Fibroblast of lung (primary cell): ENCODE measurements around the gene ST6GAL2. TPM values are rescaled to one million over a fixed set of nuclear protein-coding genes. Genes with fewer than 3 reads are reported as not detected.

Experiments
- DNase-seq, 2 donors: peaks; one replicate each; pipeline versions ENCODE4 v3.0.0 to v3.0.0-alpha.2; 2010; ENCODE audit warnings: low read depth in 2 of 2
- H2AFZ ChIP-seq: 2 replicates; pipeline ENCODE4 v1.5.1; 2012; ENCODE audit warnings: low read length, control low read depth, inconsistent platforms
- H3K27ac ChIP-seq: 2 replicates; pipeline ENCODE4 v1.5.1; 2011; ENCODE audit warnings: low read length, control low read depth; ENCODE audit not compliant: insufficient read depth
- H3K27me3 ChIP-seq: 2 replicates; pipeline ENCODE4 v1.5.1; 2011; ENCODE audit warnings: mild to moderate bottlenecking, low read length; ENCODE audit not compliant: control insufficient read depth, insufficient read depth
- H3K36me3 ChIP-seq: 2 replicates; pipeline ENCODE4 v1.5.1; 2011; ENCODE audit warnings: low read length; ENCODE audit not compliant: control insufficient read depth, insufficient read depth
- H3K4me1 ChIP-seq: 2 replicates; pipeline ENCODE4 v1.5.1; 2011; ENCODE audit warnings: low read length; ENCODE audit not compliant: control insufficient read depth, insufficient read depth; ENCODE audit errors: extremely low read depth
- H3K4me2 ChIP-seq: 2 replicates; pipeline ENCODE4 v1.5.1; 2011; ENCODE audit warnings: low read length, control low read depth; ENCODE audit not compliant: insufficient read depth; ENCODE audit errors: extremely low read depth
- H3K4me3 ChIP-seq, 4 experiments: fragments of 200-600 bp in 1 of 4; sonication (generic) in 1 of 4; replicated peaks in 1 of 4; 2 replicates each; pipeline ENCODE4 v1.5.1; 2011 to 2016; ENCODE audit warnings: low read length in 4 of 4, low read depth in 3 of 4, mild to moderate bottlenecking in 3 of 4, control low read depth in 2 of 4, inconsistent platforms in 1 of 4, mixed read lengths in 1 of 4; ENCODE audit not compliant: insufficient read depth in 1 of 4; ENCODE audit errors: control extremely low read depth in 1 of 4
- H3K79me2 ChIP-seq: 2 replicates; pipeline ENCODE4 v1.5.1; 2012; ENCODE audit warnings: mild to moderate bottlenecking, low read length, inconsistent platforms; ENCODE audit not compliant: control insufficient read depth, insufficient read depth
- H3K9ac ChIP-seq: 2 replicates; pipeline ENCODE4 v1.5.1; 2011; ENCODE audit warnings: mild to moderate bottlenecking, low read length, control low read depth; ENCODE audit not compliant: insufficient read depth
- H3K9me3 ChIP-seq: 2 replicates; pipeline ENCODE4 v1.5.1; 2012; ENCODE audit warnings: low read depth, low read length; ENCODE audit not compliant: control insufficient read depth, insufficient read depth
- H4K20me1 ChIP-seq: 2 replicates; pipeline ENCODE4 v1.5.1; 2011; ENCODE audit warnings: low read length; ENCODE audit not compliant: control insufficient read depth, insufficient read depth; ENCODE audit errors: extremely low read depth
- EZH2 ChIP-seq: IDR thresholded peaks from 2 replicates; pipeline ENCODE4 v1.5.1; 2012; ENCODE audit warnings: low read length, control low read depth, mild to moderate bottlenecking; ENCODE audit errors: missing control alignments
- polyA plus RNA-seq, 2 donors: library from polyadenylated mRNA; depleted of rRNA in 1 of 2; stranded (reverse) in 1 of 2; unstranded in 1 of 2; fragments of >200 nt; gene quantifications; 2 replicates each; pipeline ENCODE4 v1.2.1, GENCODE V29; 2011 to 2012; ENCODE audit warnings: missing spikeins in 1 of 2
- total RNA-seq: library from RNA; depleted of rRNA; stranded (reverse); fragments of >200 nt; gene quantifications from 2 replicates; pipeline ENCODE4 v1.2.1, GENCODE V29; 2014
- TF ChIP-seq, protein P1 (sequence below), 2 donors: IDR thresholded peaks in 1 of 2; conservative IDR thresholded peaks in 1 of 2; 1 replicate in 1 of 2; 2 replicates in 1 of 2; pipeline ENCODE4 v1.5.1; 2011 to 2012; ENCODE audit warnings: low read length in 2 of 2, control low read depth in 1 of 2, inconsistent platforms in 1 of 2, low read depth in 1 of 2, mild to moderate bottlenecking in 1 of 2

ST6GAL2 gene
- total and polyA plus RNA-seq, 2 donors (not counting 1 experiment from before 2014, with no cell fraction given) = not detected

GRCh38 chr2:106764614-106765013 lies 121.4 kb downstream of the ST6GAL2 start:
- no peak for DNase-seq
- H3K27me3 ChIP-seq = no peaks in the 10 kb centered on the region
- H3K27ac ChIP-seq = no peak overlapping the region
- no peak for TF ChIP-seq EZH2
- TF ChIP-seq, protein P1, sequence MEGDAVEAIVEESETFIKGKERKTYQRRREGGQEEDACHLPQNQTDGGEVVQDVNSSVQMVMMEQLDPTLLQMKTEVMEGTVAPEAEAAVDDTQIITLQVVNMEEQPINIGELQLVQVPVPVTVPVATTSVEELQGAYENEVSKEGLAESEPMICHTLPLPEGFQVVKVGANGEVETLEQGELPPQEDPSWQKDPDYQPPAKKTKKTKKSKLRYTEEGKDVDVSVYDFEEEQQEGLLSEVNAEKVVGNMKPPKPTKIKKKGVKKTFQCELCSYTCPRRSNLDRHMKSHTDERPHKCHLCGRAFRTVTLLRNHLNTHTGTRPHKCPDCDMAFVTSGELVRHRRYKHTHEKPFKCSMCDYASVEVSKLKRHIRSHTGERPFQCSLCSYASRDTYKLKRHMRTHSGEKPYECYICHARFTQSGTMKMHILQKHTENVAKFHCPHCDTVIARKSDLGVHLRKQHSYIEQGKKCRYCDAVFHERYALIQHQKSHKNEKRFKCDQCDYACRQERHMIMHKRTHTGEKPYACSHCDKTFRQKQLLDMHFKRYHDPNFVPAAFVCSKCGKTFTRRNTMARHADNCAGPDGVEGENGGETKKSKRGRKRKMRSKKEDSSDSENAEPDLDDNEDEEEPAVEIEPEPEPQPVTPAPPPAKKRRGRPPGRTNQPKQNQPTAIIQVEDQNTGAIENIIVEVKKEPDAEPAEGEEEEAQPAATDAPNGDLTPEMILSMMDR (conservative IDR thresholded peaks at IDR 0.05 in 1 of 2, IDR thresholded peaks at IDR 0.05 in 1 of 2; ENCODE audit: low read depth in 1 of 2, low read length in 2 of 2) = no peak
- H2AFZ ChIP-seq = no peak overlapping the region
- H3K9ac ChIP-seq = no peak overlapping the region
- H3K4me1 ChIP-seq = no peaks in the 10 kb centered on the region
- H4K20me1 ChIP-seq = no peaks in the 10 kb centered on the region
- no peaks in the 10 kb centered on the region for H3K9me3 ChIP-seq
- no peaks in the 10 kb centered on the region for H3K79me2 ChIP-seq
- H3K4me3 ChIP-seq = no peak overlapping the region
- no peak overlapping the region for H3K4me2 ChIP-seq
- no peaks in the 10 kb centered on the region for H3K36me3 ChIP-seq

- H3K4me3 ChIP-seq = no peak overlapping the region
- H3K36me3 ChIP-seq = no peaks in the 10 kb centered on the region
- H3K79me2 ChIP-seq = no peaks in the 10 kb centered on the region
- TF ChIP-seq EZH2 = no peak
- TF ChIP-seq, protein P1 (conservative IDR thresholded peaks at IDR 0.05 in 1 of 2, IDR thresholded peaks at IDR 0.05 in 1 of 2; ENCODE audit: low read depth in 1 of 2, low read length in 2 of 2) = no peak
- no peak overlapping the region for H3K9ac ChIP-seq
- no peak for DNase-seq
- no peak overlapping the region for H3K27ac ChIP-seq
- no peak overlapping the region for H2AFZ ChIP-seq
- H3K4me1 ChIP-seq = no peaks in the 10 kb centered on the region
- H4K20me1 ChIP-seq = no peaks in the 10 kb centered on the region
- no peak overlapping the region for H3K4me2 ChIP-seq
- no peaks in the 10 kb centered on the region for H3K9me3 ChIP-seq
- no peaks in the 10 kb centered on the region for H3K27me3 ChIP-seq
Measured at GRCh38 chr2:106759966-106760365, 126.0 kb downstream of the ST6GAL2 start.

- H3K4me2 ChIP-seq = no peak overlapping the region
- DNase-seq = no peak
- no peak overlapping the region for H2AFZ ChIP-seq
- no peaks in the 10 kb centered on the region for H4K20me1 ChIP-seq
- no peaks in the 10 kb centered on the region for H3K36me3 ChIP-seq
- TF ChIP-seq, protein P1 (conservative IDR thresholded peaks at IDR 0.05 in 1 of 2, IDR thresholded peaks at IDR 0.05 in 1 of 2; ENCODE audit: low read depth in 1 of 2, low read length in 2 of 2) = no peak
- no peak for TF ChIP-seq EZH2
- no peak overlapping the region for H3K9ac ChIP-seq
- H3K27me3 ChIP-seq = no peaks in the 10 kb centered on the region
- H3K4me1 ChIP-seq = no peaks in the 10 kb centered on the region
- H3K4me3 ChIP-seq = no peak overlapping the region
- no peaks in the 10 kb centered on the region for H3K79me2 ChIP-seq
- H3K9me3 ChIP-seq = no peaks in the 10 kb centered on the region
- H3K27ac ChIP-seq = no peak overlapping the region
Measured at GRCh38 chr2:106758901-106759497, 127.0 kb downstream of the ST6GAL2 start.
